HG02884 (cell line): ENCODE results near the gene RARA.
"Not testable (repeated sequence)": the region's sequence is repeated elsewhere in the genome, so short reads cannot be mapped to it uniquely, and the experiment has no call there.

ENCODE experiments used
- ATAC-seq: cut with Tn5 transposase; IDR thresholded peaks from one replicate; pipeline ENCODE4 v1.9.1; 2021; ENCODE audit warnings: mild to moderate bottlenecking, moderate library complexity; ENCODE audit not compliant: unreplicated experiment

RARA gene

DNA sequence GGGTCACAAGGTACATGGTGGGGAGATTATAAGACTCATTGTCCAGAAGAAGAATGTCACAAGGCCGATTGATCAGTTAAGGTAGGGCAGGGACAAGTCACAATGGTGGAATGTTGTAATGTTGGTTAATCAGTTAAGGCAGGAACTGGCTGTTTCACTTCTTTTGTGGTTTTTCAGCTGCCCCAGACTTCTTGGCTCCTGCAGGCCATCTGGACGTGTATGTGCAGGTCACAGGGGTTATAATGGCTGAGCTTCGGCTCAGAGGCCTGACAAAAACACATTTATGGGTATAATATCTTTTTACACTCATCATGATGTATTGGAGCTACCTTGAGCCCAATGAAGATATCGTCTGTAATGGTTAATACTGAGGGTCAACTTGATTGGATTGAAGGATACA lies 63.7 kb downstream of the RARA start:
- ATAC-seq: not testable (repeated sequence)

DNA sequence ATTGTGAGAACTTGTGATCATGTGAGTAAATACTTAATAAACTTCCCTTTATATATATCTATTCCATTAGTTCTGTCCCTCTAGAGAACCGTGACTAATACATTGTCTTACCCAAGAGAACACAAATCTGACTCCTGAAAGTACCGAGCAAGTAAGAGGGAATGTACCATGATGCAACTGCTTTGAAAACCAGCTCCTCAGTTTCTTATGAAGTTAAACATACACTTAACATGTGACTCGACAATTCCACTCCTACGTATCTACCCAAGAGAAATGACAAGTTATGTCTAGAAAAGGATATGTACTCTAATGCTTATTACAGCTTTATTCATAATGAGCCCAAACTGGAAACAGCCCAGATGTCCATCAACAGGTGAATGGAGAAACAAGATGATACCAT lies 64.3 kb downstream of the RARA start:
- no peak for ATAC-seq

DNA sequence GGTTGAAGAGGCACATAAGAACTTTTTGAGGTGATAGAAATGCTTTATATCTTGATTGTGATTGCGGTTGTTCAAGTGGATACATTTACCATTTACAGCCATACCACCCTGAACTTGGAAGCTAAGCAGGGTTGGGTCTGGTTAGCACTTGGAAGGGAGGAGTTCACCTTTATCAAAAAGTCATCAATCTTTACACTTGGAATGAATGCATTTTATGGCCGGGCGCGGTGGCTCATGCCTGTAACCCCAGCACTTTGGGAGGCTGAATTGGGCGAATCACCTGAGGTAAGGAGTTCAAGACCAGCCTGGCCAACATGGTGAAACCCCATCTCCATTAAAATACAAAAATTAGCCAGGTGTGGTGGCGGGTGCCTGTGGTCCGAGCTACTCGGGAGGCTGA lies 65.0 kb downstream of the RARA start:
- ATAC-seq: no peak

DNA sequence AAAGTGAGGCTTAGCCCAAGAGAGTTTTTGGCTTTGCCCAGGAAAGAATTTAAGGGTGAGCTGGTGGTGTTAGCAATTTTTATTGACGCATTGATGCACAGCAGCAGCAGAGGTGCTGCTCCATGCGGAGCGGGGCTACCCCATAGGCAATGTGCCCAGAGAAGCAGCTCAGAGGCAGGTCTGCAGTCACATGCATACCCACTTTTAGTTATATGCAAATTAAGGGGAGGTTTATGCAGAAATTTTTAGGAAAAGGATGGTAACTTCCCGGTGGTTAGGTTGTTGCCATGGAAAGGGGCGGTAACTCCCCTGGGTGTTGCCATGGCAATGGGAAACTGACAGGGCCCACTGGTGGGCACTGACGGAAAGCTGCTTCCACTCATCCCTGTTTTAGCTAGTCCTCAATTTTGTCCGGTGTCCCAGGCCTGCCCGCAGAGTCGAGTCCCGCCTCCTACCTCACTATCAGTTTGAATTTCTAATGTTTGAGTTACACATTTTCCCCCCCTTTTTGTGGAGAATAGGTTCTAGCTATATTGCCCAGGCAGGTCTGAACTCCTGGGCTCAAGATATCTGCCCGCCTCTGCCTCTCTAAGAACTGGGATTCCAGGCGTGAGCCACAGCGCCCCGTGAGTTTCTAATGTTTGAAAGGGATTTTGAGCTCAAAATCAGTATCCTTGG lies 66.0 kb downstream of the RARA start:
- no peak for ATAC-seq

DNA sequence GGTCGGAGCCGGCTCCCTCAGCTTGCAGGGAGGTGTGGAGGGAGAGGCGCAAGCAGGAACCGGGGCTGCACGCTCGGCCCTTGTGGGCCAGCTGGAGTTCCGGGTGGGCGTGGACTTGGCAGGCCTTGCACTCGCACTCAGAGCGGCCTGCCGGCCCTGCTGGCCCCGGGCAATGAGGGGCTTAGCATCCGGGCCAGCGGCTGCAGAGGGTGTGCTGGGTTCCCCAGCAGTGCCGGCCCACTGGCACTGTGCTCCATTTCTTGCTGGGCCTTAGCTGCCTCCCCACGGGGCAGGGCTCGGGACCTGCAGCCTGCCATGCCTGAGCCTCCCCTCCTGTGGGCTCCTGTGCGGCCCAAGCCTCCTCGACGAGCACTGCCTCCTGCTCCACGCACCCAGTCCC lies 66.8 kb downstream of the RARA start:
- not testable (repeated sequence) for ATAC-seq

DNA sequence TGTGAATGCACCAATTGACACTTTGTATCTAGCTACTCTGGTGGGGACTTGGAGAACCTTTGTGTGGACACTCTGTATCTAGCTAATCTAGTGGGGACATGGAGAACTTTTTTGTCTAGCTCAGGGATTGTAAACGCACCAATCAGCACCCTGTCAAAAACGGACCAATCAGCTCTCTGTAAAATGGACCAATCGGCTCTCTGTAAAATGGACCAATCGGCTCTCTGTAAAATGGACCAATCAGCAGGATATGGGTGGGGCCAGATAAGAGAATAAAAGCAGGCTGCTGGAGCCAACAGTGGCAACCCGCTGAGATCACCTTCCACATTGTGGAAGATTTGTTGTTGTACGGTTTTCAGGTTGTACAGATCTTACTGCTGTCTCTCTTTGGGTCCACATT lies 67.6 kb downstream of the RARA start:
- not testable (repeated sequence) for ATAC-seq

DNA sequence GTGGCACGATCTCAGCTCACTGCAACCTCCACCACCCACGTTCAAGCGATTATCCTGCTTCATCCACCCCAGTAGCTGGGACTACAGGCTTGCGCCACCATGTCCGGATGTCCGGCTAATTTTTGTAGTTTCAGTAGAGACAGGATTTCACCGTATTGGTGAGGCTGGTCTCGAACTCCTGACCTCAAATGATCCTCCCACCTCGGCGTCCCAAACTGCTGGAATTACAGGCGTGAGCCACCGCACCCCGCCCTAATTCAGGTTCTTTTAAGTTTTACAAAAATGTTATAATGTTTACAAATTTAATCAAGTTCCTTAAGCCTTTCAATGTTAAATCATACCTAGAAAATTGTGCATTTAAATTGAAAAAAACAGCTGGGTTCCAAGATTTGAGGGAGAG lies 68.9 kb downstream of the RARA start:
- no peak for ATAC-seq

DNA sequence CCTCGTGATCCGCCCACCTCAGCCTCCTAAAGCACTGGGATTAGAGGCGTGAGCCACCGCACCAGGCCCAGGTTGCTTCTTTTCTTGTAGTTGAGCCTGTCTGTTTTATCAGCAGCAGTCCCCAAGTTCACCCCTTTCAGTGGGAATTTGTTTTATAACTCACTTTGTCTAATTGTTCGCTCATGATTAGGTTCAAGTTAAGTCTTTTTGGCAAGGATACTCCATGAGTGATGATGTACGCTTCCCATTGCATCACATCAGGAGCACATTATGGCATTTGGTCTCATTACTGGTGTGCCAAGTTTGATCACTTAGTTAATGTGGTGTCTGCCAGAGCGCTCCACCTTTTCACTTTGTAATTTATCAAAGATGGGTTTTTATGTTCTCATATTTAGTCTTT lies 70.0 kb downstream of the RARA start:
- no peak for ATAC-seq

DNA sequence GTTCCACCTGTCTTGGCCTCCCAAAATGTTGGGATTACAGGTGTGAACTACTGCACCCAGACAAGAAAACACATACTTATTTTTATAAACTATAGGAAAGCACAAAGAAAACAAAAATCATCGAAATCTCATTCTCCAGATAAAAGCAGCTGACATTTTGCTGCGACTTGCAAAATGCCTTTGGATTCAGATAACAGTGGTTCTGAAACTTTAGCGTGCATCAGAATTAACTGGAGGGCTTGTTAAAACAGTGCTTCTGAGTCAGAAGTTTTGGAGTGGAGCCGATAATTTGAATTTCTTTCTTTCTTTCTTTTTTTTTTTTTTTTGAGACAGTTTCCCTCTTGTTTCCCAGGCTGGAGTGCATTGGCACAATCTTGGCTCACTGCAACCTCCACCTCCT lies 73.3 kb downstream of the RARA start:
- no peak for ATAC-seq

DNA sequence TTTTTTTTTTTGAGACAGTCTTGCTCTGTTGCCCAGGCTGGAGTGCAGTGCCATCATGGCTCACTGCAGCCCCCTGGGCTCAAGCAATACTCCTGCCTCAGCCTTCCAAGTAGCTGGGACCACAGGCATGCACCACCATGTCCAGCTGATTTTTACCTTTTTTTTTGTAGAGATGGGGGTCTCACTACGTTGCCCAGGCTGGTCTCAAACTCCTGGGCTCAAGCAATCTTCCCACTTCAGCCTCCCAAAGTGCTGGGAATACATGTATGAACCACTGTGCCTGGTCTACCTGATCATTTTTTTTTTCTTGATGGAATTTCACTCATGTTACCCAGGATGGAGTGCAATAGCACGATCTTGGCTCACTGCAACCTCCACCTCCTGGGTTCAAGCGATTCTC lies 77.6 kb downstream of the RARA start:
- ATAC-seq: not testable (repeated sequence)

DNA sequence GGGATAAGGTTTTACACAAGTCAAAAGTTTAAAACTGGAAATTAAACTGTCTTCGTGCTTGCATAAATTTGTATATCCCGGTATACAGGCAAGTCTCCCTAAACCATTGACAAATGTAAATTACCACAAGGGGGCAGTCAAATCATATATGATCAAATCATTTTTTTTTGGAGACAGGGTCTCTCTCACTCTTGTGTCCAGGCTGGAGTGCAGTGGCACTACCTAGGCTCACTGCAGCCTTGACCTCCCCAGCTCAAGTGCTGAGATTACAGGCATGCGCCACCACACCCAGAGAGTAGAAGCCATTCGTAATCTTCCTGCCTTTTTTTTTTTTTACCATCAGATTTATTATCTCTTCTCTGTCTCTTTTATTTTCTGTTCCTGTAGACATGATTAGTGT lies 90.2 kb downstream of the RARA start:
- ATAC-seq: no peak

DNA sequence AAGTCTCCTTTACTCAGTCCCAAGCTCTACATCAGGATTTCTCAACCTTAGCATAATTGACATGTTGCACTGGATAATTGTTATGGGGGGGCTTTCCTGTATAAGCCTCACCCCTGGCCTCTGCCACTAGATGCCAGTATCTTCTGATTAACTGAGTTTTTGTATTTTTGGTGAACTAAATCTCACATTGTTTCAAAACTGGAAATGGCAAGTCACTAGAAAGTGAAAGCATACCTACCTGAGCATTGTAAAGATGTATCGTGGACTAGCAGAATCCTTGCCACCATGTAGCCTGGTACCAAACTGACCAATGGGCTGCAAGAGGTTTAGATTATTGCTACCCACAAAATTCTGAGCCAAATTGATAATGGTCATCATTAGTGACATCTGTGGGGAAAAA lies 93.7 kb downstream of the RARA start:
- ATAC-seq: no peak

DNA sequence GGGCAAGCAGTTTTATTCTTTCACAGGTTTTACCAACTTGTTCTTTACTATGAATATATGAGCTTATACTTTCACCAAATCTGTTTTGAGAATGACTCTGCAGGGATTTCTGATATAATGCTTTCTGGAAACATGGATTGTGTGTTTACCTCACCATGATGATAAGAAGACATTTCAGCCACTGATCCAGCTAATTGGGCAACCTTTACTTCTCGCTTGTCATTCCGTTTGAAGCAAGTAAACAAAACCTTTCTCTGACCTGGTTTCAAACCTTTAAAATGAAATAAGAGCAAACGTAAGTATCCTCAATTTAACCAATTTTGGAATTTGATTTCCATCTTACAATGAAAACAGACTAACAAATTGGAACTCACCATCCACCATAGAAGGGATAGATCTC lies 95.0 kb downstream of the RARA start:
- ATAC-seq: no peak
